ENCODE data around the gene DNAJC18.

DNAJC18 gene

DNA sequence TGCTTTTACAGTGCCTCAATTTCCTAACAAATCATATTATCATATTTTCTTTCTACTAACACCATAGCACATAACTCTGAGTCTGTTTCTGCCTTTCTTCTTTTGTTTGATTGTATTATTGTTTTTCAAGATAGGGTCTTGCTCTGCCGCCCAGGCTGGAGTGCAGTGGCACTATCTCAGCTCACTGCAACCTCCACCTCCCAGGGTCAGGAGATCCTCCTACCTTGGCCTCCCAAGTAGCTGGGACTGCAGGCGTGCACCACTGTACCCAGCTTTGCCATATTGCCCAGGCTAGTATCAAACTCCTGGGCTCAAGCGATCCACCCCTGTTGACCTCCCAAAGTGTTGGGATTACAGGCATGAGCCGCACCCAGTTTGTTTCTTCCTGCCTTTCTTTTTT lies 78.9 kb downstream of the DNAJC18 start:
- no peak for DNase-seq

Data from NCI-H774 (cell line).